Fibroblast of skin of back (primary cell): Measurements from ENCODE around the gene JAZF1.

Source experiments
- DNase-seq: peaks from one replicate; pipeline ENCODE4 v3.0.0-alpha.2; 2013

The JAZF1 gene

GRCh38 chr7:28191184-28191583 is 10.6 kb upstream of the JAZF1 start:
- DNase-seq = no peak

GRCh38 chr7:28190077-28190710 is 9.6 kb upstream of the JAZF1 start:
- no peak for DNase-seq

- DNase-seq = no peak
These were observed 6.4 kb upstream of the JAZF1 start for GRCh38 chr7:28187012-28187411.

- DNase-seq = peak; percentile 31
These were observed 3.0 kb upstream of the JAZF1 start for GRCh38 chr7:28183627-28184026.

- no peak for DNase-seq
These were observed 1.5 kb upstream of the JAZF1 start for GRCh38 chr7:28182071-28182471.

GRCh38 chr7:28181416-28181815 is 821 bp upstream of the JAZF1 start:
- no peak for DNase-seq

- DNase-seq = no peak
These were observed 598 bp downstream of the JAZF1 start for GRCh38 chr7:28180031-28180363.

- DNase-seq = peak; percentile 73
These were observed 1.2 kb downstream of the JAZF1 start for GRCh38 chr7:28179120-28180030.

- DNase-seq = no peak
These were observed 2.0 kb downstream of the JAZF1 start for GRCh38 chr7:28178599-28178998.

GRCh38 chr7:28177836-28178235 is 2.8 kb downstream of the JAZF1 start:
- DNase-seq = no peak

GRCh38 chr7:28176645-28177044 is 4.0 kb downstream of the JAZF1 start:
- no peak for DNase-seq

GRCh38 chr7:28176174-28176573 is 4.4 kb downstream of the JAZF1 start:
- DNase-seq = no peak

- DNase-seq = no peak
These were observed 5.5 kb downstream of the JAZF1 start for GRCh38 chr7:28174901-28175661.

- no peak for DNase-seq
These were observed 6.2 kb downstream of the JAZF1 start for GRCh38 chr7:28174442-28174841.

- no peak for DNase-seq
These were observed 7.1 kb downstream of the JAZF1 start for GRCh38 chr7:28173531-28173930.

- DNase-seq = no peak
These were observed 7.6 kb downstream of the JAZF1 start for GRCh38 chr7:28172958-28173357.

- no peak for DNase-seq
These were observed 9.9 kb downstream of the JAZF1 start for GRCh38 chr7:28170701-28171100.

GRCh38 chr7:28169230-28169629 is 11.4 kb downstream of the JAZF1 start:
- no peak for DNase-seq

GRCh38 chr7:28168393-28169158 is 12.0 kb downstream of the JAZF1 start:
- DNase-seq = no peak

GRCh38 chr7:28166982-28167715 is 13.4 kb downstream of the JAZF1 start:
- peak; percentile 59 for DNase-seq

GRCh38 chr7:28165961-28166955 is 14.3 kb downstream of the JAZF1 start:
- peak; percentile 90 for DNase-seq
